Right ventricle myocardium inferior (tissue), 1 donor: ENCODE results near the gene PHYKPL. TPM values are rescaled to one million over a fixed set of nuclear protein-coding genes. Genes with fewer than 3 reads are reported as not detected.
A peak's percentile ranks its signal among the peaks of the same experiment; 100 is the strongest.

Experiments used
- ATAC-seq: fragments of 200-7000 bp; cut with Tn5 transposase; one replicate; pipeline ENCODE4 v1.9.1; 2020; ENCODE audit warnings: mild to moderate bottlenecking, moderate library complexity
- DNase-seq: peaks from one replicate; pipeline ENCODE4 v3.0.0; 2021; ENCODE audit errors: missing footprints
- intact Hi-C: fragments of 100-400 bp; cut with DNase I; formaldehyde crosslinking; loops from one replicate; pipeline ENCODE4 v1.11.0; 2022
- total RNA-seq: library from RNA; stranded (reverse); fragmentation: NEBNext Ultra II Directional; extraction: Animal tissue kit (Norgen Biotek cat#: 25700); gene quantifications from one replicate; pipeline ENCODE4 v1.2.1, GENCODE V29; 2021
- donor health status: DM: no; HTN: yes; CAD: no; lungs with severe emphysema.

The PHYKPL gene
- total RNA-seq, 1 donor from 2014 or later, result 34.5 TPM

DNA sequence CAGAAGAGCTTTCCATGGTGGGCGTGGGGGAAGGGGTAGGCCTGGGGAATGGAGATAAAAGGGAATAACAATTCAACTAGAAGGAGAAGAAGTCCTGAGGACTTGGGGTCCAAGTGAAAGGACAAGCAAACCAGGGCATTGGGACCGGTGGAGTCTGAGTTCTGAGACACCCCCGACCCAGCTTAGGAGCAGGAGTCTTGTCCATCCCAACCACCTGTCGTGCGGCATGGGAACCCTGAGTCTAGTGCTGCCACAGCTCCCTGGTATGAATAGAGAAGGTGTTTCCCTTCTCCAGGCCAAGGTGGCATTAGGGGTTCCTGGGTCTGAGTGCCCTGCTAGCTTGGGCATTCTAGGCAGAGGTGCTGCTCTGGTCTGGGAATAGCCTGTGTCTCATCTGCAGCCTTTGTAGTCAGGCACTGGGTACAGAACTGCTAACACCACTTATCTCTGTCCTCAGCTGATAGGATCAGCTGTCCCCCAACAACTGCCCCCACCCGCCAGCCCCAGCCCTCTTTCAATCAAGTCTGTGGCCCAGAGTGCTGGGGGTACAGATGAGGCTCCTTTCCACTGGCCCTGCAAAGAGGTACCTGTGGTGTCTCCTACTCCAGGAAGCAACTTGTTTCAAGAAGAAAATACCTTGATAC lies 18.3 kb downstream of the PHYKPL start:
- ATAC-seq (no peak), DNase-seq (no peak)
- intact Hi-C loops, result no loop called here

- intact Hi-C loops, result no loop called here
- DNase-seq (no peak), ATAC-seq (no peak)
These were observed 18.9 kb downstream of the PHYKPL start for GRCh38 chr5:178213748-178214151.

- DNase-seq, result no peak
- no peak for ATAC-seq
- intact Hi-C loops, result no loop called here
These were observed 19.6 kb downstream of the PHYKPL start for GRCh38 chr5:178213003-178213461.

DNA sequence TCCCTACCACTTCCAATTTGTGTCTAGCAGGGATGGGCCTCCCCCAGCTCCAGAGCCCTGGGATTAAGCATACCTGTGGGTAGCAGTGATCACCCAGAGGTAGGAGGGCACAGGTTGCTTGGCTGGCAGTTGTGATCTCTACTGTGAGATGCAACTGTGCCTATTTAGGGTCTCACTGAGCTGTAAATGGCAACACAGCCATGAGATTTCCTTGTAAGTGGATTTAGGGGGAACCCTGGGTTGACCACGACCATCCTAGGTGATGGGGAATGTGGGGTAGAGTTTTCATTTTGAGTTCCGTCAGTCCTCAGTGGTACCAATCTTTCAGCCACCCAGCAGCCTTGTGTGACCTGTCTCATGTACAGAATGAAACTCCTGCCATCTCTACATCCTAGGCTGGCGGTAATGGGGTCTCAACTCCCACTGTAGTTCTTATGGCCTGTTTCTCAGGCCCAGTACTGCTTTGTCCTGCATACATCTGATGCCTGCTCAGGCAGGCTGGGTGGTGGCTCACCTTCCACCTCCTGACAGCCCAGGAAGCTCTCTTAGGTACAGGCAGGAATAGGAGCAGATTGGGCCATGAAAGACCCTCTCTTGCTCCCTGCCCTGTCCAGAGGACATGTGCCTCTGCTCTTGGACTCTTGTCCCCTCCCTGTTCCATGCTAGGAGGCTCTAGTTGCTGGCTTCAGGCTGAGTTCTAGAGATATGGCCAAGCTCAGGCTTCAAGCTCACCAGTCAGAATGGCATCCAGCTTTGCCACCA lies 20.2 kb downstream of the PHYKPL start:
- intact Hi-C loops, result no loop called here
- no peak for DNase-seq
- ATAC-seq, result no peak

DNA sequence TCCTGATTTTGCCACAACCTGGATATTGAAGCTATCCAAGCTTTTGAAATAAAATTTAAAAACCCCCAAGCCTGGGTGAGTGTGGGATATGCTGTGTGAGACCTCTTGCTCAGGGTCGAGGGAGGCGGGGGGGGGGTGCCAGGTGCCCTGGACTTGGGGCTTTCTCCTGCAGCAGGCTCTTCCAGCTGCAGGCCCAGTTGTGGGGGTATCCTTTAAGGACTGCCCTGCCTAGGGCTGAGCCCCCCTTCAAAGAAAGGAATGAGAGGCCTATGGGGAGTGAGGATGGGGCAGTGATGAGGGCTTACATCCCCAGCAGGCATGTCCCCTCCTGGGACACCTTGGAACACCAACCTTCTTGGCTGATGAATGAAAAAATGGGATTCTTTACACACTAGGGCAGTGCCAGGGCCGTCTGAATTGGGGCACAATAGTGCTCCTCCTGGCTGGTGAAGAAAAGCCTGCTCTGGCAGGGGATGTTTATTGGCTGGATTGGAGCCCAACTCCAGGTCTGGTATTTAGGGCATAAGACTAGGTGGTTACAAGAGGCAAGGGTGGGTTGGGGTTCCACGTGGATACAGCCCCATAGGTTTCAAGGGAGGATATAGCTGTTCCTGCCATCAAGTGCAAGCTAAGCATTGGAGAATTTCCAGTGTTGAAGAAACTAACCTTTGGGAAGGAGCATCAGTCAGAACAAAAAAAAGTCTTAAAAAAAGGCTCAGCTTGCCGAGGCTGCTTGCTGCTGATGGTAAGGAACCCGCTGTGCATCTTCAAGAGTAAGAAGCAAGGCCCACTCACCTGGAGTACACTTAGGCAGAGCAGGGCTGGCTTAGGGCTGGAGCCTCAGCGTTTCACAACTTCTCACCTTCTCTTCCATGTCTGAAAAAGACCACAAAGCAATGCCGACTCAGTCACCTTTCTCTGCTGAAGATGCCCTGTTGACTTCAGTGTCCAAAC lies 21.2 kb downstream of the PHYKPL start:
- intact Hi-C loops, result no loop called here
- DNase-seq (no peak), ATAC-seq (no peak)

DNA sequence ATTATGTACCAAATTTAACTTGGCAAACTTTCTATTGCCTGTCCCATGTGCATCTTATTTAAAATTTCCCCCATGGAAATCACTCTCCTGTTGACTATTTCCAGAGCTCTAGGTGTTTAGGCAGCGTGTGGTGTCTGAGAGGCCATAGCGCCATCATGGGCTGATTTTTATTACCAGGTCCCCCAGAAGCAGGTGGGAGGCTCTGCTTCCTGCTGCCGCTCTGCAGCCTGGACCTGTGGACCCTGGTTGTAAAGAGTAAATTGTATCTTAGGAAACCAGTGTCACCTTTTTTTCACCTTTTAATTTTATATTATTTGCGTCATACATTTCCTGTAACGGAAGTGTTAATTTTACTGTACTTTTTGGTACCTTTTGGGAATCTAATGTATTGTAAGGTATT lies 21.9 kb downstream of the PHYKPL start:
- no peak for ATAC-seq
- DNase-seq, result no peak
- intact Hi-C loops, result no loop called here

GRCh38 chr5:178210073-178210535 lies 22.5 kb downstream of the PHYKPL start:
- intact Hi-C loops, result no loop called here
- no peak for DNase-seq
- no peak for ATAC-seq

DNA sequence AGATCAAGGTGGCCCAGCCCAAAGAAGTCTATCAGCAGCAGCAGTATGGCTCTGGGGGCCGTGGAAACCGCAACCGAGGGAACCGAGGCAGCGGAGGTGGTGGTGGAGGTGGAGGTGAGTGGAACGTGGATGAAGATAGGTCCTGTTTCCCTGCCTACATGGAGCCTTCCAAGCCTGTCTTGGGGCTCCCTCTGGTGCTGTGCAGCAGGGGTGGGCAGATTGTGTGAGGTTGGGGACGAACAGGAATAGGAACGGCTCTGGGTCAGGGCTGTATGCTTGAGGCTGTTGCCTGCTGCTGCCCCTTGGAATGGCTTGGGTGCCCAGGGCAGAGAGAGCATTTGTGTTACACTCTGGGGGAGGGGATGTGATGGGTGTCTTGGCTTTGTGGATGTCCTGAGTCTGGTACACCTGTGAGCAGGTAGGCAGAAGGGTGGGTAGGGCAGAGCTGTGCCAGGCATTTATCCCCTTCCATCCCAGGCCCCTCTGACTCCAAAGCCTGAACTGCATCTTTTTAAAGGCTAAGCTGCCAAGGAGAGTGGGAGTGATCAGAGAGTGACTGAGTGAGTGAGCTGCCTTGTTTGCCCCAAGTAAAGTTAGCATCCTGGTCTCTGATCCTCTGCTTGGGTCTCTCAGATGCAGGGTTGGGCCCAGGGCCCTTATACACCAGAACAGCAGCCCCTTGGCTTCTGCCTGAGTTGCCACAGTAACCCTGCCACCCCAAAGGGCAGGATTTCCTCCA lies 23.1 kb downstream of the PHYKPL start:
- intact Hi-C loops, result no loop called here
- DNase-seq, result no peak
- no peak for ATAC-seq

GRCh38 chr5:178208540-178209227 lies 23.9 kb downstream of the PHYKPL start:
- intact Hi-C loops, result no loop called here
- no peak for DNase-seq
- no peak for ATAC-seq

DNA sequence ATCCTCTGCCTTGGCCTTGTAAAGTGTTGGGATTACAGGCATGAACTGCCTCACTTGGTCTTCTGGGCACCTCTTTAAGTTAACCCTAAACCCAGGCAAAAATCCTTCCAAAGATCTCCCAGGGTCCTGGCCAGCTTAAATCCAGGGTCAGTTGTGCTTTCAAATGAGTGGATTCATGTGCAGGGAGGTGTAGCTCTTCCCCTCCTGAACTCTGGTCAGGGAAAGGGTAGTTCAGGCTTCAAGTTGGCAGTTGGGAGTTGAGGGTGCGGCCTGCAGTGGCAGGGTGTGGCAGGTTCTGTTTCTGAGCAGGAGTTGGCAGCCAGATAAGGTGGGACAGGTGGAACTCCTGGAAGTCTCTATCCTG lies 24.7 kb downstream of the PHYKPL start:
- no peak for ATAC-seq
- no peak for DNase-seq
- intact Hi-C loops, result loop anchor here (2.0 kb wide), 1 partner anchor 17 kb away; no protein-coding TSS in a partner anchor

DNA sequence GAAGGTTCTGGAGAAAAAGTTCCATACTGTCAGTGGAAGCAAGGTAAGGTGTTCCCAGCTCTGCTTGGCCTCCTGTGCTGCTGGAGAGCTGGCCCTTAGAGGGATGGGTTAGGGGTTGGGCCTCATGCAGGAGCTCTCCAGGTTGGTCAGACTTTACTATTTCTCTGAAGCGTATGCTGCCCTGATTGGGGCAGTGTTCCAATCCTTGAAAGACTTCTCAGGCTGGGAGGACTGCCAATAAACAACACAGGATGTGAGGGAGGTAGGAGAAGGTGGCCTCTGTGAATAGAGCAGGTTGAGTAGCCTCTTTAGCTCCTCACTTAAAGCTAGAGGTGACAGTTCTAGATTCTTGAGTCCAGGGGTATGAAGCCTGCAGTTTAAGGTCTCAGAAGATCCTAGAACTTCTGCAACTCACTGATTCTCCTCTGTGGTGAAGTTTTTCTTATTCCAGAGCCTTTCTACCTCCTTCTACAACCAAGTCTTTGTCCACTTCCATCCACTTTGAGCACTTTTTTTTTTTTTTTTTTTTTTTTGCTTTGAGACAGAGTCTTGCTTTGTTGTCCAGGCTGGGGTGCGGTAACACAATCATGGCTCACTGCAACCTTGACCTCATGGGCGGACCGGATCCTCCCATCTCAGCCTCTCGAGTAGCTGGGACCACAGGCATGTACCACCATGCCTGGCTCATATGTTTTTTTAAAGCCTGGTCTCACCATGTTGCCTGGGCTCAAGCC lies 25.3 kb downstream of the PHYKPL start:
- DNase-seq (no peak), ATAC-seq (no peak)
- intact Hi-C loops, result loop anchor here (2.0 kb wide), 1 partner anchor 17 kb away; no protein-coding TSS in a partner anchor

- ATAC-seq (no peak), DNase-seq (no peak)
- intact Hi-C loops, result loop anchor here (2.0 kb wide), 1 partner anchor 18 kb away; no protein-coding TSS in a partner anchor
These were observed 26.2 kb downstream of the PHYKPL start for GRCh38 chr5:178206166-178207101.

- DNase-seq (no peak), ATAC-seq (no peak)
- intact Hi-C loops, result loop anchor here (2.0 kb wide), 1 partner anchor 19 kb away; no protein-coding TSS in a partner anchor
These were observed 26.9 kb downstream of the PHYKPL start for GRCh38 chr5:178205749-178206047.

- DNase-seq (peak; percentile 92), ATAC-seq (peak; percentile 68)
- intact Hi-C loops, result no loop called here
These were observed 27.5 kb downstream of the PHYKPL start for GRCh38 chr5:178204935-178205748.

DNA sequence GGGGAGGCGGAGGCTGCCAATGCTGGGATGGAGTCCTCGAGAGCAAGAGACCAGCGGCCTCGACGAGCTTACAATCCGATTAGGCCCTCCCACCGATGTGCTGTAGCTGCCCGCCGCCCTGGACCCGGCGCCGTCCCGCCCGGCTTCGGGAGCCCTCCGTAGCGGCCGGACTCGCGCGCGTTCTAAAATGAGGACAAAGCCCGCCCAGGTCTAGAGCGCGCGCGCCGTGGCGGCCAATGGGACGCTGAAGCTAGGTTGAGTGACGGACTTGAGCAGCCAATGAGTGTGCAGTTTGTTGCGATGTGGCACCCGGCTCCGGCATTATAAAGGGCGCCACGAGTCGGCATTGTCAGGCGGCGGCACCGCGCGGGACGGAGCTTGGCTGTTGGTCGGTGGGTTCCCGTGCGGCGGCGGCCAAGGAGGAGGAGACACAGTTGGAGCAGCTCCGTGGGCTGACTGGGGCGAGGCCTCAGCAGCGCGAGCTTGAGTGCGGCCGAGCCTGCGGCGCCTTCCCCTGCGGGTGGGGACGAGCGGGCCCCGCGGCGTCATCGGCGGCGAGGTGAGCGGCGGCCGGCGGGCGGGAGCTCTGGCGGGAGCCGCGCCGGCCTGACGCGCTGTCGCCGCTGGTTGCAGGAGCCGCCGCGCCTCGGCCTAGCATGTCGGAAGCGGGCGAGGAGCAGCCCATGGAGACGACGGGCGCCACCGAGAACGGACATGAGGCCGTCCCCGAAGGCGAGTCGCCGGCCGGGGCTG lies 28.2 kb downstream of the PHYKPL start, which contains the start of gene HNRNPAB:
HNRNPAB (plus strand) TSS at position 352 of the 753 bp plus-strand sequence; CDS start at position 657, 305 bp downstream.
- DNase-seq (peak; percentile 96), ATAC-seq (peak; percentile 95)
- intact Hi-C loops, result no loop called here
